Transverse colon (tissue), 4 donors: Measurements from ENCODE around the gene CAB39L.

Experiments used
- EP300 ChIP-seq: sonication (generic); formaldehyde crosslinking; IDR thresholded peaks from one replicate; pipeline ENCODE4 v1.6.1; 2017; ENCODE audit warnings: antibody characterized with exemption, low read depth
- POLR2A ChIP-seq: fragments of 450-650 bp; IDR thresholded peaks from one replicate; pipeline ENCODE4 v1.6.1; 2016; ENCODE audit warnings: antibody characterized with exemption, mild to moderate bottlenecking, moderate library complexity
- POLR2AphosphoS5 ChIP-seq, 3 donors: sonication (generic); formaldehyde crosslinking; IDR thresholded peaks; one replicate each; pipeline ENCODE4 v1.6.1; 2016; ENCODE audit warnings: antibody characterized with exemption in 3 of 3
- TF ChIP-seq, protein P1 (sequence below), 5 experiments: fragments of 200-600 bp in 3 of 5; fragments of 450-650 bp in 2 of 5; sonication (generic) in 3 of 5; IDR thresholded peaks; 1 replicate in 2 of 5; 2 replicates in 3 of 5; pipeline ENCODE4 v1.5.1; 2016 to 2017; ENCODE audit warnings: antibody characterized with exemption in 5 of 5, inconsistent platforms in 3 of 5, mild to moderate bottlenecking in 2 of 5, moderate library complexity in 1 of 5

DNA sequence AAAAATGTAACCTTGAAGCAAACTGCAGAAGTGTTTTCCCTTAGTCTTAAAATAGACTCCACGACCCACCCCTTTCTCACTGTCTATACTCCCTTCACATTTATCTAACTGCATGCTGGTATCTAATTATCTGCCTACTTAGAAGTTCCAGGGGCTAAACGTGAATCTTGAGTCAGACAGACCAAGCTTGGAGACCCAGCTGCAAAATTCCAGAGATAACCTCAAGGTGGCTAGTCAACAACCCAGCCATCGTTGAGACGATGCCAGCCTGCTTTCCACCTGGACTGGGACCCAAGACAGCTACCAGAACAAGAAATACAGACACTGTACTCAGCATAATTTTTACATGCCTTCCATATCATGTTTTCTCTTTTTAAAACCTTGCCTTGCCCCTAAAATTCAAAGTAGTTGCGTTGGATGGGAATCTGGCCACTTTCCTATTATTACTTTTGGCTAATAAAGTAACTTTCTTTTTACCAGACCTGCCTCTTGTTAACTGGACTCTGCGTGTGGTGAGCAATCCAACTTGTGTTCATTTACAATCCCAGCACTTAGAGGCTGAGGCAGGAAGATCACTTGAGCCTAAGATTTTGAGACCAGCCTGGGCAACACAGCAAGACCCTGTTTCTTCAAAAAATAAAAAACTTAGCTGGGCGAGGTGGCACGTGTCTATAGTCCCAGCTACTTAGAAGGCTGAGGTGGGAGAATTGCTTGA is 113.9 kb downstream of the CAB39L start:
- no peak for TF ChIP-seq POLR2A
- TF ChIP-seq EP300 = no peak
- TF ChIP-seq, protein P1, sequence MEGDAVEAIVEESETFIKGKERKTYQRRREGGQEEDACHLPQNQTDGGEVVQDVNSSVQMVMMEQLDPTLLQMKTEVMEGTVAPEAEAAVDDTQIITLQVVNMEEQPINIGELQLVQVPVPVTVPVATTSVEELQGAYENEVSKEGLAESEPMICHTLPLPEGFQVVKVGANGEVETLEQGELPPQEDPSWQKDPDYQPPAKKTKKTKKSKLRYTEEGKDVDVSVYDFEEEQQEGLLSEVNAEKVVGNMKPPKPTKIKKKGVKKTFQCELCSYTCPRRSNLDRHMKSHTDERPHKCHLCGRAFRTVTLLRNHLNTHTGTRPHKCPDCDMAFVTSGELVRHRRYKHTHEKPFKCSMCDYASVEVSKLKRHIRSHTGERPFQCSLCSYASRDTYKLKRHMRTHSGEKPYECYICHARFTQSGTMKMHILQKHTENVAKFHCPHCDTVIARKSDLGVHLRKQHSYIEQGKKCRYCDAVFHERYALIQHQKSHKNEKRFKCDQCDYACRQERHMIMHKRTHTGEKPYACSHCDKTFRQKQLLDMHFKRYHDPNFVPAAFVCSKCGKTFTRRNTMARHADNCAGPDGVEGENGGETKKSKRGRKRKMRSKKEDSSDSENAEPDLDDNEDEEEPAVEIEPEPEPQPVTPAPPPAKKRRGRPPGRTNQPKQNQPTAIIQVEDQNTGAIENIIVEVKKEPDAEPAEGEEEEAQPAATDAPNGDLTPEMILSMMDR (IDR thresholded peaks at IDR 0.05) = no peak
- no peak for TF ChIP-seq POLR2AphosphoS5 (IDR thresholded peaks at IDR 0.05)
